ENCODE data around the gene FCHO1.

GRCh38 chr19:17751103-17751911 is at the start of gene FCHO1:
- TF ChIP-seq REST (IDR thresholded peaks at IDR 0.05; ENCODE audit: insufficient read depth in 1 of 2, low read depth in 2 of 2, low read length in 1 of 2) (no peak), CTCF (IDR thresholded peaks at IDR 0.05) (no peak), POLR2AphosphoS5 (IDR thresholded peaks at IDR 0.05; ENCODE audit: low read depth, low read length) (no peak)

All from Panc1 (cell line).